HG02852 (cell line): ENCODE data around the gene KIAA0753.

Experiments used
- ATAC-seq: cut with Tn5 transposase; IDR thresholded peaks from one replicate; pipeline ENCODE4 v1.9.1; 2021; ENCODE audit warnings: mild to moderate bottlenecking, moderate library complexity; ENCODE audit not compliant: unreplicated experiment

Gene KIAA0753

GRCh38 chr17:6572972-6573370 is 67.5 kb downstream of the KIAA0753 start:
- ATAC-seq, result no peak

GRCh38 chr17:6571452-6571781 is 69.1 kb downstream of the KIAA0753 start:
- no peak for ATAC-seq

GRCh38 chr17:6570731-6571451 is 69.6 kb downstream of the KIAA0753 start:
- no peak for ATAC-seq

DNA sequence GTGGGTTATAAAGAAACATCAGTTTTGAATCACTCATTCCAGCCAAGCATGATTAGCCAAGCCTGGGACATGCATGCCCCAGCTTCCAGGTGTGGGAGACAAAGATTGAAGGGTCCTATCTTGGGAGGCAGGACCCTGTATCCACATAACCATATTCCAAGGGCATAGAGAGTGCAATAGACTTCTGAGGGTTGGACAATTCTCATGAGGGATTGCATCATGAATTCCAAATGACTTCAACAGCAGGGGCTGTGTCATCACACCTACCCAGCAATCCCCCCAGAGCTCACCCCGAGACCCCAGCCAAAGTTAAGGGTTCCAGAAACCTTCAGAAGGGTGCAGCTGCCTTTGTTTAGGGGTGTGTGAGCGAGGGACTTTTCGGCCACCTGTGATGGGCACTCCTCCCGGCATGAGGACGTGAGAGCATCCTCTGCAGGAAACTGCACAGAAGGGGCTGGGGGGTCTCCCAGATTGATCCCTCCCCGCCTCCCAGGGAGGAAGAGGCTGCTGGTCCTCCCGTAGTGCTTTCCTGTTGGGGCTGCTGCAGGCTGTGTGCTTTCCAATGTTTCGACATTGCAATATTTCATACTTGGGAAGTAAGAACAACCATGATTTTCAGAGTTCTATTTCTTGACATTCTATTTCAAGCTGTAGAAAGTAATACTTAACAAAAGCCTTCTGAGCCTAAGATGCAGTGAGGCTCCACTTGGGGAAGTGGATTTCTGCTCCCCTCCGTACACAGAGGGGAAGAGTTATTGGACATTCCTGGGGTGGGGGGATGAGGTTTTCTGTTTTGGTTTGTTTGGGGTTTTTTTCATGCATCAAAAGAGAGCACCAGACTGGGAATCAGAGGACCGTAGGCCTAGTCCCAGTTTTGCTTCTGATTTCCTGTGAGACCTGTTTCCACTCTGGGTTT is 70.9 kb downstream of the KIAA0753 start:
- no peak for ATAC-seq

DNA sequence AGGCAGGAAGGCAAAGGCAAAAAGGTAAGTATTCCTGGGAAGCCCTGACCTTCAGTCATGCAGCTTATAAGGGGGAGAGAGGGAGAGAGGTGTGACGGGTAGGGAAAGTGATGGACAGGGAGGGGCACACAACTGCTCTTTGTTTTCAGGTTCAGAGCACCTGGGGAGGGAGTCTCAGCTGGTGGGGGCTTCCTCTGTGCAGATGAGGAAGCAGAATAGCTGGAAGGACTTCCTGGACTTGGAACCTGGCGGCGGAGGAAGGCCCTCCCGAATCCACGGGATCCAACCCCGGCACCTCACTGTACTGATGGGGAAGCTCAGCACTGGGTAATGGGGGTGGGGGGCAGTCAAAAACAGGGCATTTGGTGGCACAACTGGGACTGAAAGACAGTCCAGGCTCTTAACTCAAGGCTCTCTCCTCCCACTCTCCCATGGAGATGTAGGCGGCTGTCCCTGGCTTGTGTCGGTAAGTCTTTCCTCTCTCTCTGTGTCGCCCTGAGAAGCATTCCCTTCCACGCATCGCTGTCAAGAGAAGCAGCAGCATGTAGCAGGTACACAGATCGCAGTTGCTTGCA is 72.2 kb downstream of the KIAA0753 start:
- no peak for ATAC-seq

DNA sequence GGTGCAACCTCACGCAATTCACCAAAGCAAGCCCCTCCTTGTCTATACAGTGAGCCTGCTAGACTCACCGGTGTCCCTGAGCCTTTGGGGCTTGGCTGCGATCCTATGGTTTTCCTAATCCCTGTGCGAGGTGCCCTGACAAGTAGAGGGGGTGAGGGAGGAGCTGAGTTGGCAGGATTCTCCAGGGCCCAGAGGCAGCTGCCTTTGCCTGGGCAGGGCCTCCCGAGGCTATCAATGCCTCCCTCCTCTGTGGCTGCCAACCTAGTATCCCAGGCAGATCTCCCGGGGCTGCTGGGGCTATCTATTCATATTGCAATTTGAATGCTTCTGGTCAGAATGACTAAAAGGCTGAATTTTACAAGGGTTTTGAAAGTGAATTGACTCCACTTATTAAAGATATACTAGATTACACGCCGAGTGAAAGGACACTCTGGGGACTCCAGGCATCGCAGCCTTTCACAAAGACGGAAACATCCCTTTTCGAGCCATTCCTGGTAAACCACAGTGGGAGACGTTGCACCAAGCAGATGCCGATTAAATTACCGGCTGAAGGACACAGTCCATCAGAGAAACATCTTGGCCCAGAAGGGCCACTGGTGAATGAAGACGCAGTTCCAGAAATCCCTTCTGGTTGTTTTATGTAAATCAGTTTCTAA is 72.9 kb downstream of the KIAA0753 start:
- ATAC-seq, result no peak

DNA sequence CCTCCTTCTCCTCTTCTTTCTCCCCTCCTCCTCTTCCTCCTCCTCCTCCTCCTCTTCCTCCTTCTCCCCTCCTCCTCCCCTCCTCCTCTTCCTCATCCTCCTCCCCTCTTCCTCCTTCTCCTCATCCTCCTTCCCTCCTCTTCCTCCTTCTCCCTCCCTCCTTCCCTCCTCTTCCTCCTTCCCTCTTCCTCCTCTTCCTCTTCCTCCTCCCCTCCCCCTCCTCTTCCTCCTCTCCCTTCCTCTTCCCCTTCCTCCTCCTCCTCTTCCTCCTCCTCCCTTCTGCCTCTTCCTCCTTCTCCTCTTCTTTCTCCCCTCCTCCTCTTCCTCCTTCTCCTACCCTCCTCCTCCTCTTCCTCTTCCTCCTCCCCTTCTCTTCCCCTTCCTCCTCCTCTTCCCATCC is 79.1 kb downstream of the KIAA0753 start:
- no peak for ATAC-seq

DNA sequence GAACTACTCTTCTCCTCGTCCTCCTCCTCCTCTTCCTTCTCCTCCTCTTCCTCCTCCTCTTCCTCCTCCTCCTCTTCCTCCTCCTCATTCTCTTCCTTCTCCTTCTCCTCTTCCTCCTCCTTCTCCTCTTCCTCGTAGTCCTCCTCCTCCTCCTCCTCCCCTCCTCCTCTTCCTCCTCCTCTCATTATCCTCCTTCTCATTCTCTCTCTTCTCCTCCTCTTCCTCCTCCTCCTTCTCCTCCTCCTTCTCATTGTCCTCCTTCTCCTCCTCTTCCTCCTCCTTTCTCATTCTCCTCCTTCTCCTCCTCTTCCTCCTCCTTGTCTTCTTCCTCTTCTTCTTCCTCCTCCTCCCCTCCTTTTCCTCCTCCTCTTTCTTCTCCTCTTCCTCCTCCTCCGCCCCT is 80.0 kb downstream of the KIAA0753 start:
- no peak for ATAC-seq

GRCh38 chr17:6559753-6560215 is 80.7 kb downstream of the KIAA0753 start:
- no peak for ATAC-seq

- ATAC-seq, result no peak
These were observed 81.4 kb downstream of the KIAA0753 start for GRCh38 chr17:6558932-6559752.

DNA sequence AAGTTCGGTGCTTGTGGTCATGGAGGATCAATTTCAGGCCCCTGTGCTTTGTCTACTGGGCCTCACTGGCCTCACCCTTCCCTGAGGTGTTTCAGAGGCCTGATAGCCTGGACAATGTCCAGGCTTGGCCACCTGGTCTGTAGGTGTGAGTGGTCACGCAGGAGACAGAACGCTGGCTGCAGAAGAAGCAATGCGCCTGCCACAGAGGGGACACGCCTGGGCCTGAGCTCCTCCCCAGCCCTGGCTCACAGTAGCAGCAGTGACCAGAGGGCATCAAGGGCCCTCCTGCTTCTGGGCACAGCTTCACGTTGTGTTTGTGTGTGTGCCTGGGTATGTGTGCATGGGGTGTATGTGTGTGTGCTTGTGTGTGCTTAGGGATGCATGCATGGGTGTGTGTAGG is 82.2 kb downstream of the KIAA0753 start:
- ATAC-seq, result no peak

DNA sequence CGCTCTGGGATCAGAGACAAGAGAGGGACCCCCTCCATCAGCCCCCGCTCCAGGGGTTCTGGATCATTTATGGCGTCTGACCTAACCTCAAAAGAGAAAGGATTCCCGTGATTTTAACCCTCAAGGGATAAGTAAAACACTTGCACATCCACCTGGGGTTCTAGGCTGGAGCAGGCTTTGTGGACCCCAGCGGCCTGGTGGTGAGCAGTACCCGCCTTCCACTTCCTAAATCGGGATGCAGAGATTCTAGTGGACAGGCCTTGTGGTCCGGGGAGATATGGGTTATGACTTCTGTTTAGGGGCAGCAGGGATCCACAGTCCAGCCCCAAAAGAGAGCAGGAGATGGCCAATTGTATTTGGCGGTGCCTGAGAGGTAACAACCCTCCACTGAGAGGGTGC is 83.5 kb downstream of the KIAA0753 start:
- ATAC-seq, result no peak

GRCh38 chr17:6556121-6557039 is 84.1 kb downstream of the KIAA0753 start, which contains the start of gene PITPNM3:
PITPNM3 (minus strand) TSS chr17:6556555; CDS start chr17:6556406, 149 bp downstream.
- no peak for ATAC-seq

- ATAC-seq, result no peak
These were observed 85.0 kb downstream of the KIAA0753 start for GRCh38 chr17:6555331-6556120.

GRCh38 chr17:6554871-6555330 is 85.6 kb downstream of the KIAA0753 start:
- ATAC-seq, result no peak

- no peak for ATAC-seq
These were observed 86.2 kb downstream of the KIAA0753 start for GRCh38 chr17:6554342-6554741.

DNA sequence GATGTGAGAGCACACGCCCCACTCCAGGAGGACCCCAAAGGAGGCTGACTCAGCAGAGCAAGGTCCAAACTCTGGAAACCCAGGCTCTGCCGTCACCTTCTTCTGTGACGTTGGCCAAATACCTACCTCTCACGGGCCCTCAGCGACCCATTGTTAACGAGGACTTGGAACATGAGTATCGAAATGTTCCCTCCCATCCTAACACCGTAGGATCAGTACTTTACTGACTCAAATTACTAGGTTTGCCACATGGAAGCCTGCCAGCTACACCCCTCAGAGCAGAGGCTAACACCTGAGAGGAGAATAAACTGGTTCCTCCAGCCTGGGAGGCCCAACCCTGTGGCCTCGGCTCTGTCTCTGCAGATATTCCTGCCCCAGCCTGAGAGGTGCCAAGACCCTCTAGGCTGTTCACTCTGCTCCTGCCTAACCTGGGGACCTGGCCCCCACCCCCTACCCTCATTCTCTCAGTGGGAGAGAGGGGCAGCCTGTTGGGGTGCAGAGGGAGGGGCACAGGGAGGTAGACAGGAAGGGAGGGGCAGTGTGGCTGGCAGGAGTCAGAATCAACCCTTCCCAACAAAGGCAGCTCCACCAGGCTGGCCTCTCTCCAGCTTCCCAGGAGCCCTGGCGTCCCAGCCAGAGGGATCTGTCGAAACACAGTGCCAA is 88.5 kb downstream of the KIAA0753 start:
- no peak for ATAC-seq

- no peak for ATAC-seq
These were observed 89.2 kb downstream of the KIAA0753 start for GRCh38 chr17:6551356-6551755.
